HG03575 (cell line): Measurements from ENCODE around the gene NCKAP1.

ENCODE experiments used
- ATAC-seq: cut with Tn5 transposase; IDR thresholded peaks from one replicate; pipeline ENCODE4 v1.9.1; 2021; ENCODE audit not compliant: unreplicated experiment, insufficient number of reproducible peaks, low FRiP score; ENCODE audit errors: extremely low read depth

NCKAP1 gene

GRCh38 chr2:182918961-182919652 is 119.2 kb downstream of the NCKAP1 start:
- no peak for ATAC-seq

GRCh38 chr2:182917924-182918323 is 120.3 kb downstream of the NCKAP1 start:
- no peak for ATAC-seq

- ATAC-seq, result no peak
Observed at GRCh38 chr2:182916417-182916816, 121.8 kb downstream of the NCKAP1 start.

GRCh38 chr2:182915369-182916326 is 122.6 kb downstream of the NCKAP1 start:
- no peak for ATAC-seq

GRCh38 chr2:182914852-182915251 is 123.4 kb downstream of the NCKAP1 start:
- no peak for ATAC-seq

- ATAC-seq, result no peak
Observed at GRCh38 chr2:182913064-182913463, 125.2 kb downstream of the NCKAP1 start.

GRCh38 chr2:182912518-182912915 is 125.7 kb downstream of the NCKAP1 start:
- no peak for ATAC-seq

- ATAC-seq, result no peak
Observed at GRCh38 chr2:182911813-182912517, 126.3 kb downstream of the NCKAP1 start.

GRCh38 chr2:182910965-182911364 is 127.3 kb downstream of the NCKAP1 start:
- ATAC-seq, result no peak

GRCh38 chr2:182907081-182907830 is 131.0 kb downstream of the NCKAP1 start:
- no peak for ATAC-seq

GRCh38 chr2:182906454-182906853 is 131.8 kb downstream of the NCKAP1 start:
- ATAC-seq, result no peak

GRCh38 chr2:182904844-182905243 is 133.4 kb downstream of the NCKAP1 start:
- ATAC-seq, result no peak

GRCh38 chr2:182903566-182903965 is 134.7 kb downstream of the NCKAP1 start:
- ATAC-seq, result no peak

GRCh38 chr2:182901748-182902147 is 136.5 kb downstream of the NCKAP1 start:
- ATAC-seq, result no peak

- no peak for ATAC-seq
Observed at GRCh38 chr2:182898718-182899117, 139.5 kb downstream of the NCKAP1 start.

GRCh38 chr2:182897137-182897536 is 141.1 kb downstream of the NCKAP1 start:
- ATAC-seq, result no peak

GRCh38 chr2:182895798-182896197 is 142.5 kb downstream of the NCKAP1 start:
- no peak for ATAC-seq

GRCh38 chr2:182895169-182895568 is 143.1 kb downstream of the NCKAP1 start:
- ATAC-seq, result no peak

- ATAC-seq, result no peak
Observed at GRCh38 chr2:182894174-182894573, 144.1 kb downstream of the NCKAP1 start.
